ENCODE data around the gene SIMC1. TPM values are rescaled to one million over a fixed set of nuclear protein-coding genes. Genes with fewer than 3 reads are reported as not detected.
A peak's percentile ranks its signal among the peaks of the same experiment; 100 is the strongest.
"Not testable (repeated sequence)": the region's sequence is repeated elsewhere in the genome, so short reads cannot be mapped to it uniquely, and the experiment has no call there.

Gene SIMC1
- total RNA-seq: 11.5 and 15.7 TPM in 2 replicates

- not testable (repeated sequence) for DNase-seq (ENCODE audit: low read depth); H3K27me3 ChIP-seq (ENCODE audit: control insufficient read depth, insufficient read depth, low read length); H3K36me3 ChIP-seq (ENCODE audit: control insufficient read depth, insufficient read depth, low read length)
- peak within 1 kb of the TSS; percentile 34 for H3K4me3 ChIP-seq (ENCODE audit: low read depth, low read length)
Measured at GRCh38 chr5:176237971-176238644, at the start of gene SIMC1. TSS of gene SIMC1 (plus strand) at chr5:176238424. CDS start at chr5:176238509, 85 bp downstream.

DNA sequence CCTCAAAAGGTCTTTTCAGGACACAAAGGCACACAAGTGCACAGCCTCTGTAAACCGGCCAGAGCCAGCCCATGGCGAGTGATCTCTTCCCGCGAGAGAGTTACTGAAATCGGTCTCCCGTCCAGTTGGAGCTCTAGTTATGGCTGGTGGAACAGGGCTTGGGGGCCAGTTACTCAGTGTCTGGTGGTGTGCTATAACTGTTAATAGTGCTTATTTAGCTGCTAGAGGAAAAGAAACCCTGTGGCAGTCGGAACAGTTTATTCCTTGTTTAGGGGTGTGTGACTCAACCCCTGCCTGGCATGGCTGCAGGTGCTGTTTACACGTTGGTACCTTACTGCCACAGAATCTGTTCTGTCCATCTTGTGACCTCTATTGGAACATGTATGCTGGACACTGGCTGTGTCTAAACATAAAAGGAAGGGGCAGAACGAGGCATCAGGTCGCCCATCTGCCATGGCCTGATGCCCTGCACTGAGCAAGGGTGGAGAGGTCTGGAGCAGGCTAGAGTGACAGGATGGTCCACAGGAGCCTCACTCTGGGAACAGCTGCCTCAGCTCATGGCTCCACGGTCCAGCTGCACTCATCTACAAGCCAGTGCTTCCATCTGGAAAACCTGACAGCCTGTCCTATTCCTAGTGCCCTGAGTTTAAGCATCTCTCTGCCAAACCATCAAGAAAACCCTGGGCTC is 49.6 kb upstream of the SIMC1 start:
- Histone ChIP-seq H3K27me3 (ENCODE audit: control insufficient read depth, insufficient read depth, low read length) (peaks cover 2% of the 10 kb centered on the region), H3K4me3 (ENCODE audit: low read depth, low read length) (no peak overlapping the region), H3K36me3 (ENCODE audit: control insufficient read depth, insufficient read depth, low read length) (no peaks in the 10 kb centered on the region)
- TF ChIP-seq, protein P1, sequence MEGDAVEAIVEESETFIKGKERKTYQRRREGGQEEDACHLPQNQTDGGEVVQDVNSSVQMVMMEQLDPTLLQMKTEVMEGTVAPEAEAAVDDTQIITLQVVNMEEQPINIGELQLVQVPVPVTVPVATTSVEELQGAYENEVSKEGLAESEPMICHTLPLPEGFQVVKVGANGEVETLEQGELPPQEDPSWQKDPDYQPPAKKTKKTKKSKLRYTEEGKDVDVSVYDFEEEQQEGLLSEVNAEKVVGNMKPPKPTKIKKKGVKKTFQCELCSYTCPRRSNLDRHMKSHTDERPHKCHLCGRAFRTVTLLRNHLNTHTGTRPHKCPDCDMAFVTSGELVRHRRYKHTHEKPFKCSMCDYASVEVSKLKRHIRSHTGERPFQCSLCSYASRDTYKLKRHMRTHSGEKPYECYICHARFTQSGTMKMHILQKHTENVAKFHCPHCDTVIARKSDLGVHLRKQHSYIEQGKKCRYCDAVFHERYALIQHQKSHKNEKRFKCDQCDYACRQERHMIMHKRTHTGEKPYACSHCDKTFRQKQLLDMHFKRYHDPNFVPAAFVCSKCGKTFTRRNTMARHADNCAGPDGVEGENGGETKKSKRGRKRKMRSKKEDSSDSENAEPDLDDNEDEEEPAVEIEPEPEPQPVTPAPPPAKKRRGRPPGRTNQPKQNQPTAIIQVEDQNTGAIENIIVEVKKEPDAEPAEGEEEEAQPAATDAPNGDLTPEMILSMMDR (IDR thresholded peaks at IDR 0.05; ENCODE audit: insufficient read depth, low read length, poor library complexity, severe bottlenecking): no peak
- no peak for DNase-seq (ENCODE audit: low read depth)

- Histone ChIP-seq H3K4me3 (ENCODE audit: low read depth, low read length) (no peak overlapping the region), H3K36me3 (ENCODE audit: control insufficient read depth, insufficient read depth, low read length) (no peaks in the 10 kb centered on the region), H3K27me3 (ENCODE audit: control insufficient read depth, insufficient read depth, low read length) (peaks cover 8% of the 10 kb centered on the region)
- TF ChIP-seq, protein P1 (IDR thresholded peaks at IDR 0.05; ENCODE audit: insufficient read depth, low read length, poor library complexity, severe bottlenecking): no peak
- no peak for DNase-seq (ENCODE audit: low read depth)
Measured at GRCh38 chr5:176189857-176190256, 48.4 kb upstream of the SIMC1 start.

DNA sequence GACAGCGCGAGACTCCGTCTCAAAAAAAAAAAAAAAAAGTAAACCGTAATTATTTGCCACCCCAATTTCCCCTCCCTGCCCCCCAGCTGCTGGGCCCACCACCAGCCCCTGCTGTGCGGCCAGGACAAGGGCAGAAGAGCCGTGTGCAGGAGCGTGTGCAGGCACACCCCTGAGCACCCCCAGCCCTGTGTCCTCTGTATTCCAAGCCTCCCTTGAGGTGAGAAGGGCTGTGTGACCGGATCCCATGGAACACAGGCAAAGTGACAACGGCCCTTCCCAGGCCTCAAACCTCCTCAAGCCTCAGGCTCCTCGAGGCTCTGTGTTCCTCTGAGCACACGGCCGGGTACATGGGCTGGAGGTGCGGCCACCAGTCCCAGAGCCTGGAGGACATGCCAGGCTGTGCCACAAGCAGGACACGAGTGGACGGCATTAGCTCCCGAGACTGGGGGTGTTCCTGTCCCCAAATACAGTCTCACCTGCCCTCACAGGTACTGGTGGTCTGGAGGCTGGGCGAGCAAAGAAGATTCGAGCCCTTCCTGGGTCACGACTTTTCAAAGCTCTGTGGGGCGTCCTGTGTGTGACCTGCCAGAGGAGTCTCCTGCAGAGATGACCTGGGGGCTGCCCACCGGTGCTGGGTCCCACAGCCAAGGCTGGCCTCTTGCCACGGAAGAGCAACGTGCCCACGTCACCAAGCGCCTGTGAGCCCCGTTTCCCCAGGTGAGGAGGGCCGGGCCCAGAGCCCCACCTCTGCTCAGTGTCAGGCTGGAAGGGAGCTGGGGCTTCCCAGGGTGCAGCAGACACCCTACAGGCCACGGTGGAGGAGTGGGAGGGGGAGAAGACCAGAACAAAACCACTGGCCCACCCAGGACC is 47.1 kb upstream of the SIMC1 start:
- Histone ChIP-seq H3K4me3 (ENCODE audit: low read depth, low read length) (no peak overlapping the region), H3K27me3 (ENCODE audit: control insufficient read depth, insufficient read depth, low read length) (peaks cover 11% of the 10 kb centered on the region), H3K36me3 (ENCODE audit: control insufficient read depth, insufficient read depth, low read length) (no peaks in the 10 kb centered on the region)
- TF ChIP-seq, protein P1 (IDR thresholded peaks at IDR 0.05; ENCODE audit: insufficient read depth, low read length, poor library complexity, severe bottlenecking): no peak
- no peak for DNase-seq (ENCODE audit: low read depth)

GRCh38 chr5:176192094-176192721 is 46.0 kb upstream of the SIMC1 start:
- peaks cover 11% of the 10 kb centered on the region for H3K27me3 ChIP-seq (ENCODE audit: control insufficient read depth, insufficient read depth, low read length)
- no peak for DNase-seq (ENCODE audit: low read depth)
- H3K36me3 ChIP-seq (ENCODE audit: control insufficient read depth, insufficient read depth, low read length): no peaks in the 10 kb centered on the region
- TF ChIP-seq, protein P1 (IDR thresholded peaks at IDR 0.05; ENCODE audit: insufficient read depth, low read length, poor library complexity, severe bottlenecking): no peak
- H3K4me3 ChIP-seq (ENCODE audit: low read depth, low read length): no peak overlapping the region

- DNase-seq (ENCODE audit: low read depth); H3K36me3 ChIP-seq (ENCODE audit: control insufficient read depth, insufficient read depth, low read length); H3K4me3 ChIP-seq (ENCODE audit: low read depth, low read length): not testable (repeated sequence)
- H3K27me3 ChIP-seq (ENCODE audit: control insufficient read depth, insufficient read depth, low read length): peaks cover 11% of the 10 kb centered on the region
Measured at GRCh38 chr5:176192722-176193117, 45.5 kb upstream of the SIMC1 start.

GRCh38 chr5:176193636-176194035 is 44.6 kb upstream of the SIMC1 start:
- H3K4me3 ChIP-seq (ENCODE audit: low read depth, low read length); H3K36me3 ChIP-seq (ENCODE audit: control insufficient read depth, insufficient read depth, low read length); DNase-seq (ENCODE audit: low read depth): not testable (repeated sequence)
- peaks cover 11% of the 10 kb centered on the region for H3K27me3 ChIP-seq (ENCODE audit: control insufficient read depth, insufficient read depth, low read length)

DNA sequence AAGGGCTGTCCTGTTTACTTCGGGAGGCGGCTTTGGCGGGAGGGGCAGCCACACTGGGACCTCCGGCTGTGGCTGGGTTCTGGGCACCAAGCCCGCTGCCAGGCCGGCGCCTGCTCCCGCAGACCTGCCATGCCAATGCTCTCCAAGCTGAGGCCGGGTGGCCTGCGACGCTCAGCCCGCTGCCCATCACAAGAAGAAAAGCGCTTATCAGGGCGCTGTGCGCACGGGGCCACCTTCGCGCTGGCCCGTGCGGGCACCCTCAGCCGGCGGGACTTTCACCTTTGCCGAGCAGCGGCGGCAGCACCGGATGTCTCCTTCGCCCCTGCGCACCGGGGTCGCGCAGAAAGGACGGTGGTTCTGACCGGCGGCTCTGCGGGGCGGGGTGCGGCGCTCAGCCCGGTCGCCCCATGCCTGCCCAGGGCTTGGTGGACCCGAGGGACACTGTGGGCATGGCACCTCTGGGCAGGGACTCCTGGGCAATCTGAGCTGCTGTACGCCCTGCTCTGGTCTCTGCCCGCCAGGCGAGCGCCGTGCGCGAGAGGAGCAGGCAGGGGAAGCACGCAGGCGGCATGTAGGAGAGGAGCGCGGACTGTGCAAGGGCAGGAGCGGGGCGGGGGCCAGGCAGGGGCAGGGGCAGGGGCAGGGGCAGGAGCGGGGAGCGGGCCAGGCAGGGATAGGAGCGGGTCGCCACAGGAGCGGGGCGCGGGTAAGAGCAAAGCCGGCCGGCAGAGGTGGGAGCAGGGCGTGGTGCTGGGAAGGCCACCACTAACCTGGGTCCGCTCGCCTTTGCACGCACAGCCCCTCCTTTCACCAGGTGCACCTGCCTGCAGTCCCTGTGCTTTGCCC is 43.8 kb upstream of the SIMC1 start:
- DNase-seq (ENCODE audit: low read depth); H3K36me3 ChIP-seq (ENCODE audit: control insufficient read depth, insufficient read depth, low read length): not testable (repeated sequence)
- H3K27me3 ChIP-seq (ENCODE audit: control insufficient read depth, insufficient read depth, low read length): peaks cover 19% of the 10 kb centered on the region
- peak overlapping the region; percentile 14 for H3K4me3 ChIP-seq (ENCODE audit: low read depth, low read length)

DNA sequence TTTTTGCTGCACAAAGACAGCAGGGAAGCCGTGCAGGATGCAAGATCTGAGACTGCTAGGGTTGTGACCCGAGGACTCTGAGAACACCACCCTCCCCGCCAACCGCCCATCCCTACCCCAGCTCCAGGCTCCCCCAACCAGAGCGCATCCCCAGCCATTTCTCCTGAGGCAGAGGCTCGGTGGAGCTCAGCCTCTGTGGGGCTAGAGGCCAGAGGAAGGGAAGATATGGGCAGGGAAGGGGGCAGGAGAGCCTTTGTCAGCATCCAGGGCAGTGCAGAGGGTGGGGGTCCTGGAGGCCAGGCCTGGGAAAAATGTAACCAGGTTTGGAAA is 43.2 kb upstream of the SIMC1 start:
- H3K4me3 ChIP-seq (ENCODE audit: low read depth, low read length); DNase-seq (ENCODE audit: low read depth); H3K36me3 ChIP-seq (ENCODE audit: control insufficient read depth, insufficient read depth, low read length): not testable (repeated sequence)
- peaks cover 24% of the 10 kb centered on the region for H3K27me3 ChIP-seq (ENCODE audit: control insufficient read depth, insufficient read depth, low read length)
